Body of pancreas (tissue), 4 donors: ENCODE data around the gene NRP2.

ENCODE experiments used
- POLR2A ChIP-seq, 3 donors: fragments of 450-650 bp; IDR thresholded peaks; one replicate each; pipeline ENCODE4 v1.6.1; 2016; ENCODE audit warnings: antibody characterized with exemption in 3 of 3, mild to moderate bottlenecking in 2 of 3
- TF ChIP-seq, protein P1 (sequence below), 7 experiments: fragments of 450-650 bp in 4 of 7; fragments of 200-600 bp in 3 of 7; sonication (generic) in 3 of 7; IDR thresholded peaks; one replicate each; pipeline ENCODE4 v1.5.1; 2016 to 2019; ENCODE audit warnings: antibody characterized with exemption in 7 of 7

DNA sequence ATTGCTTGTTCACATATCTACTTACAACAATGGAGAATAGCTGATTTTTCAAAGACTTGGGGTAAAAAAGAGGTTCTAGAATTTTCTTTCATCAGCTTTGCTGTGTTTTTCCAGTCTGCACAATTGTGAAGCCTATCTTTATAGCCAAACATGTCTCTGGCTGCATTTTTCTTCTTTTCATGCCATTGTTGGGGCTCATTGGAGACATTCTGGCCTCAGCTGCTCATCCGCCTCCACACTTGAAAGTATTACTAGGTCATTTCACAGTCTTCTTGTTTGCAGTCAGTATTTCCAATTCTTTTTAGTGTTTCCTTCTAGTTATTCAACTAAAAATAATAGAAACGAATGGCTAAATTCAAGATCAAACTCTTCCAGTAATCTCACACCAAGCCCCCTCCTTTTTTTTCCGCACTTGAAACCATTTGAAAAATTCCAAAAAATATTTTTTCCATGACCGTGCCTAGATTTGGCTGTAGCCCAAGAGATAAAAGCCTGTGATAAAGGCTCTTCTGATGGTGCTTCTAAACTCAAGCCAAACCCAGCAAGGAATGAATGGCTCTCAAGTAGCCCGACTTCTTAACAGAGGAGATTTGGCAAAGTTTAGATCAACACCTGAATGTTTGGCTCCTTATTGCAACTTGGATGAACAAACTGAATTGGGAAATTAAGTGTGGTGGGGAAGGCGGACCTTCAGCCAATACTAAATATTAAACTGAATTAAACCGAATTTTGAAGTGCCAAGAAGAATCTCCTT, 103.4 kb downstream of the NRP2 start:
- TF ChIP-seq, protein P1, sequence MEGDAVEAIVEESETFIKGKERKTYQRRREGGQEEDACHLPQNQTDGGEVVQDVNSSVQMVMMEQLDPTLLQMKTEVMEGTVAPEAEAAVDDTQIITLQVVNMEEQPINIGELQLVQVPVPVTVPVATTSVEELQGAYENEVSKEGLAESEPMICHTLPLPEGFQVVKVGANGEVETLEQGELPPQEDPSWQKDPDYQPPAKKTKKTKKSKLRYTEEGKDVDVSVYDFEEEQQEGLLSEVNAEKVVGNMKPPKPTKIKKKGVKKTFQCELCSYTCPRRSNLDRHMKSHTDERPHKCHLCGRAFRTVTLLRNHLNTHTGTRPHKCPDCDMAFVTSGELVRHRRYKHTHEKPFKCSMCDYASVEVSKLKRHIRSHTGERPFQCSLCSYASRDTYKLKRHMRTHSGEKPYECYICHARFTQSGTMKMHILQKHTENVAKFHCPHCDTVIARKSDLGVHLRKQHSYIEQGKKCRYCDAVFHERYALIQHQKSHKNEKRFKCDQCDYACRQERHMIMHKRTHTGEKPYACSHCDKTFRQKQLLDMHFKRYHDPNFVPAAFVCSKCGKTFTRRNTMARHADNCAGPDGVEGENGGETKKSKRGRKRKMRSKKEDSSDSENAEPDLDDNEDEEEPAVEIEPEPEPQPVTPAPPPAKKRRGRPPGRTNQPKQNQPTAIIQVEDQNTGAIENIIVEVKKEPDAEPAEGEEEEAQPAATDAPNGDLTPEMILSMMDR (IDR thresholded peaks at IDR 0.05): no peak
- no peak for TF ChIP-seq POLR2A (IDR thresholded peaks at IDR 0.05)
